OCI-LY3 (cell line): ENCODE data around the gene CORO2B.

Experiments used
- H2AFZ ChIP-seq: fragments of 200-600, 300-600 bp; shearing (Covaris generic); 2 replicates; pipeline ENCODE4 v1.6.0; 2014; ENCODE audit warnings: antibody characterized with exemption, low read depth, low read length
- H3K27ac ChIP-seq: fragments of 200-600, 300-600 bp; sonication (generic); 2 replicates; pipeline ENCODE4 v1.5.1; 2014; ENCODE audit warnings: mild to moderate bottlenecking, low read length, moderate library complexity, mixed read lengths
- H3K27me3 ChIP-seq: fragments of 200-600, 300-600 bp; sonication (generic); 2 replicates; pipeline ENCODE4 v1.6.1; 2014; ENCODE audit warnings: low read depth, low read length, mixed read lengths
- H3K36me3 ChIP-seq: fragments of 200-600, 300-600 bp; sonication (generic); replicated peaks from 2 replicates; pipeline ENCODE3; 2014; ENCODE audit warnings: low read depth, low read length, mixed read lengths
- H3K4me1 ChIP-seq: fragments of 300-600, 200-600 bp; sonication (generic); 2 replicates; pipeline ENCODE4 v1.6.1; 2014; ENCODE audit warnings: low read length, mixed read lengths
- H3K4me2 ChIP-seq: fragments of 200-600, 300-600 bp; sonication (generic); 2 replicates; pipeline ENCODE4 v1.6.1; 2014; ENCODE audit warnings: low read length, mixed read lengths
- H3K4me3 ChIP-seq: fragments of 300-600, 200-600 bp; sonication (generic); 2 replicates; pipeline ENCODE4 v1.5.1; 2014; ENCODE audit warnings: antibody characterized with exemption, mild to moderate bottlenecking, low read length, moderate library complexity
- H3K79me2 ChIP-seq: fragments of 300-600, 200-600 bp; shearing (Covaris generic); 2 replicates; pipeline ENCODE4 v1.6.1; 2014; ENCODE audit warnings: mild to moderate bottlenecking, low read length, mixed read lengths
- H3K9ac ChIP-seq: fragments of 300-600, 200-600 bp; shearing (Covaris generic); 2 replicates; pipeline ENCODE4 v1.6.0; 2014; ENCODE audit warnings: mild to moderate bottlenecking, low read length, moderate library complexity
- H3K9me3 ChIP-seq: fragments of 200-600, 300-600 bp; shearing (Covaris generic); 2 replicates; pipeline ENCODE4 v1.6.1; 2014; ENCODE audit warnings: low read length, mixed read lengths; ENCODE audit not compliant: insufficient read depth
- H4K20me1 ChIP-seq: fragments of 200-600, 300-600 bp; sonication (generic); 2 replicates; pipeline ENCODE4 v1.6.1; 2016; ENCODE audit warnings: low read length, mixed read lengths; ENCODE audit not compliant: insufficient read depth
- EZH2phosphoT487 ChIP-seq: fragments of 200-600 bp; shearing (Covaris generic); IDR thresholded peaks from 2 replicates; pipeline ENCODE4 v1.6.1; 2018; ENCODE audit warnings: antibody characterized with exemption, mixed run types, low read depth
- TF ChIP-seq, protein P1 (sequence below): fragments of 200-600, 300-600 bp; sonication (generic); IDR thresholded peaks from 2 replicates; pipeline ENCODE4 v1.5.1; 2014; ENCODE audit warnings: antibody characterized with exemption, low read length, low read depth

The CORO2B gene

DNA sequence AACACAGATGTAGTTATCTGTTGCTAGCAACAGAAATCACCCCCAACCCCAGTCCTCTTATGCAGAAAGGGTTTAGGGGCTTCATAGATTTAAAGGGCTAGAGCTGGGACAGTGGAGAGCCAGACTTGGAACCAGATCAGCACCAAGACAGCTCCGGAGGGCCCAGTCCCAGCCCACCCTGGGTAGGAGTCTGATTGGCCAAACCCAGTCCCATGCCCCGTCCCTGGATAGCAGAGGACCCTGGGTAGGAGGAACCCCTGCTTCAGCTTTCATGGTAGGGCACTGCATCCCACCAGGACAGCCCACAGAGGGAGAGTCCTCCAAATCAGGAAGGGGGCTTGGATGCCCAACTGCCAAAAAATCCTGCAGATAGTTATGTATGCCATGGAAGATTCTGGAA lies 103.0 kb downstream of the CORO2B start:
- H3K4me3 ChIP-seq: no peak overlapping the region
- no peaks in the 10 kb centered on the region for H3K9me3 ChIP-seq
- H3K9ac ChIP-seq: no peak overlapping the region
- H3K27me3 ChIP-seq: no peaks in the 10 kb centered on the region
- no peak overlapping the region for H3K27ac ChIP-seq
- H4K20me1 ChIP-seq: no peaks in the 10 kb centered on the region
- H3K4me1 ChIP-seq: no peaks in the 10 kb centered on the region
- H3K36me3 ChIP-seq: no peaks in the 10 kb centered on the region
- no peak overlapping the region for H2AFZ ChIP-seq
- TF ChIP-seq, protein P1, sequence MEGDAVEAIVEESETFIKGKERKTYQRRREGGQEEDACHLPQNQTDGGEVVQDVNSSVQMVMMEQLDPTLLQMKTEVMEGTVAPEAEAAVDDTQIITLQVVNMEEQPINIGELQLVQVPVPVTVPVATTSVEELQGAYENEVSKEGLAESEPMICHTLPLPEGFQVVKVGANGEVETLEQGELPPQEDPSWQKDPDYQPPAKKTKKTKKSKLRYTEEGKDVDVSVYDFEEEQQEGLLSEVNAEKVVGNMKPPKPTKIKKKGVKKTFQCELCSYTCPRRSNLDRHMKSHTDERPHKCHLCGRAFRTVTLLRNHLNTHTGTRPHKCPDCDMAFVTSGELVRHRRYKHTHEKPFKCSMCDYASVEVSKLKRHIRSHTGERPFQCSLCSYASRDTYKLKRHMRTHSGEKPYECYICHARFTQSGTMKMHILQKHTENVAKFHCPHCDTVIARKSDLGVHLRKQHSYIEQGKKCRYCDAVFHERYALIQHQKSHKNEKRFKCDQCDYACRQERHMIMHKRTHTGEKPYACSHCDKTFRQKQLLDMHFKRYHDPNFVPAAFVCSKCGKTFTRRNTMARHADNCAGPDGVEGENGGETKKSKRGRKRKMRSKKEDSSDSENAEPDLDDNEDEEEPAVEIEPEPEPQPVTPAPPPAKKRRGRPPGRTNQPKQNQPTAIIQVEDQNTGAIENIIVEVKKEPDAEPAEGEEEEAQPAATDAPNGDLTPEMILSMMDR: no peak
- TF ChIP-seq EZH2phosphoT487: no peak
- no peak overlapping the region for H3K4me2 ChIP-seq
- no peaks in the 10 kb centered on the region for H3K79me2 ChIP-seq

DNA sequence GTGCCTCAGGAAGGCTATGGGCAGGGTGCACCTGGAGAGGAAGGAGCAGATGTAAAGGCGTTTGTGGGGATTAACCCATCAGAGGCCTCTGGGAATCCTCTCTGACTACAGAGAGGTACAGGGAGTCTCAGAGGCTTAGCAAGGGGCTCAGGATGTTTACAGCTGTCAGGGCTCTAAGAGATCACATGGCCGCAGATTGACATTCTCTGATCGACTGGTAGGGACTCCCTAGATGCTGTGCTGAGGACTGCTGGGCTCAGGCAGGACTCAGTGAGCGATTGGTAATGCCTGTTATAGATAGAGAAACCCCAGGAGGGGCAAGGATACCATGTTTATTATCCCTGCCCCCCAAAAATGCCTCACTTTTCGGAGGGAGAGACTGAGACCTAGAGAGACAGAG lies 103.5 kb downstream of the CORO2B start:
- H2AFZ ChIP-seq: peak overlapping the region; percentile 51; the same call in 1 of the 2 replicates

DNA sequence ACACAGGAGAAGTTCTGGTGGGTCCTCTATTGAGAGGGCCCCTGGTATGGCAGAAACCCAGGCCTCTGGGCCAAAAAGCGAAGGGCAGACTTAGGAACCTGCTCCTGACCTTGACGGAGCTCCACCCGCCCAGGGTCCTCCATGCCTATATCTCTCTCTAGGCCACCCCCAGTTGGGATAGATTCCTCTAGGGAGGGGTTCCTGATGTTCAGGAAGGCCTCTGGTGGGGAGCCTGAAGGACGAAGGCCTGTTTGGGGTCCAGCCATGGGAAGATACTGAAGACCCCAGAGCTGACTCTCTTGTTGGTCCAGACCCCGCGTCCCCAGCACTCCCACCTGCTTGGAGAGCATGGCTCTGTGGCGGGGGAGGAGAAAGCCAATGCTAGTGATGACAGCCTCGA lies 104.2 kb downstream of the CORO2B start:
- H3K36me3 ChIP-seq: no peaks in the 10 kb centered on the region
- H3K79me2 ChIP-seq: no peaks in the 10 kb centered on the region
- H3K9me3 ChIP-seq: no peaks in the 10 kb centered on the region
- H3K27ac ChIP-seq: no peak overlapping the region
- H3K4me3 ChIP-seq: no peak overlapping the region
- TF ChIP-seq, protein P1: no peak
- TF ChIP-seq EZH2phosphoT487: no peak
- no peak overlapping the region for H2AFZ ChIP-seq
- no peaks in the 10 kb centered on the region for H3K4me1 ChIP-seq
- no peak overlapping the region for H3K4me2 ChIP-seq
- H3K9ac ChIP-seq: no peak overlapping the region
- peaks cover 3% of the 10 kb centered on the region; the same call in 1 of the 2 replicates for H3K27me3 ChIP-seq
- H4K20me1 ChIP-seq: no peaks in the 10 kb centered on the region

More for the DNA sequence above, 103.5 kb downstream of the CORO2B start:
- Histone ChIP-seq H3K27ac (no peak overlapping the region), H3K4me2 (no peak overlapping the region), H3K9me3 (no peaks in the 10 kb centered on the region), H3K27me3 (no peaks in the 10 kb centered on the region), H4K20me1 (no peaks in the 10 kb centered on the region), H3K4me1 (no peaks in the 10 kb centered on the region), H3K4me3 (no peak overlapping the region), H3K9ac (no peak overlapping the region), H3K36me3 (no peaks in the 10 kb centered on the region), H3K79me2 (no peaks in the 10 kb centered on the region)
- TF ChIP-seq EZH2phosphoT487: no peak
- TF ChIP-seq, protein P1: no peak

DNA sequence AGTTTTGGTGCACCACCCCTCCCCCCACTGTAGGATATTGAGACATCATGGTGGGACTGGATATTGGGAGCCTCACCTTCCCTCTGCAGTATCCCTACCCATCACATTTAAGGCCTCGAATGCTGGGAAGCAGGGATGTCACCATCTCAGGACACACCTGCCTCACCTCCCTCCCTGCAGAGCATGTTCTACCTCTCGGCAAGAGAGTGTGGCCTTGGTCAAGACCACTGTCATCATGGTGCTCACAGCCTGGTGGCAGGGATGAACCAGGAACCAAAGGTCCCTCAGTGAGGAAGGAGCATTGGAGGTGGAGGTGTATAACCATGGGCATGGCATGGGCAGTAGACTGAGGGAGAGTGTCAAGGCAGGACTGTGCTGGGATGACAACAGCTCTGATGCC lies 104.8 kb downstream of the CORO2B start:
- Histone ChIP-seq H3K4me1 (no peaks in the 10 kb centered on the region), H2AFZ (no peak overlapping the region), H3K9me3 (no peaks in the 10 kb centered on the region), H3K9ac (no peak overlapping the region), H3K79me2 (no peaks in the 10 kb centered on the region), H3K27ac (no peak overlapping the region), H3K4me3 (no peak overlapping the region), H3K27me3 (peaks cover 8% of the 10 kb centered on the region; the same call in 1 of the 2 replicates), H4K20me1 (no peaks in the 10 kb centered on the region), H3K36me3 (no peaks in the 10 kb centered on the region), H3K4me2 (no peak overlapping the region)
- no peak for TF ChIP-seq EZH2phosphoT487
- TF ChIP-seq, protein P1: no peak
